ENCODE measurements around the gene TAP2. TPM values are rescaled to one million over a fixed set of nuclear protein-coding genes. Genes with fewer than 3 reads are reported as not detected.

The TAP2 gene
- total and polyA plus RNA-seq, 2 donors (not counting 1 experiment from before 2014, with no cell fraction given): 66.1 to 126 TPM

DNA sequence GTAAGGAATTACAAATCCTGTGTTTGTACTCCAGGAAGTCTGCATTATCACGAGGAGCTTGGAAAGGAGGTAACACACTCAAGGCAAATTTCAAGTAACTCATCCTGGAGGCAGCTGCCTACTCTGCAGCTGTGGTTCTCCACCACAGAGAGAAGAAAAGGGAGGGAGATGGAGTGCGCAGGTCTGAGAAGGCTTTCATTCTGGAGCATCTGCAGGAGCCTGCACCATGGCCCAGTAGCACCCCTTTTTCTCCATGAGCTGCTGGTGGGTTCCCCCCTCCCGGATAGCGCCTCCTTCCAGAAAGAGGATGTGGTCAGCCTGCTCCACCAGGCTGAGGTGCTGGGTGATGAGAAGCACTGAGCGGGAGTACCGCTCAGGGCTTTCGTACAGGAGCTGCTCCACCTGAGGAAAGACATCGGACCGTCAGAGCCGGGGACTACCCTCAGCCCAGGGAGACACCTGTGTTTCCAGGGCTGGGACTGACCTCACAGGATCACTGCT is 6.9 kb upstream of the TAP2 start:
- ATAC-seq (ENCODE audit: low read depth): no peak
- TF ChIP-seq EZH2 (IDR thresholded peaks at IDR 0.05; ENCODE audit: borderline replicate concordance, insufficient read depth, low read depth, low read length, poor library complexity, severe bottlenecking) (no peak), CTCF (IDR thresholded peaks at IDR 0.05) (no peak)
- peak; percentile 68 for DNase-seq
- Histone ChIP-seq H3K9ac (ENCODE audit: low read length) (peak overlapping the region; percentile 96), H3K27ac (ENCODE audit: low read length in 2 of 2) (peak overlapping the region; percentile 96 to 97), H3K36me3 (replicated peaks in 1 of 2; ENCODE audit: control extremely low read depth in 1 of 2, control insufficient read depth in 1 of 2, extremely low read depth in 1 of 2, insufficient read depth in 2 of 2, low read length in 1 of 2) (peaks cover 13 to 76% of the 10 kb centered on the region in 2 experiments), H3K79me2 (ENCODE audit: control insufficient read depth, insufficient read depth, low read length) (peaks cover 94% of the 10 kb centered on the region), H3K4me3 (ENCODE audit: control extremely low read depth in 1 of 5, extremely low read depth in 1 of 5, insufficient read depth in 1 of 5, low read depth in 2 of 5, low read length in 4 of 5) (peak overlapping the region; percentile 88 to 100 (median 95)), H3K27me3 (replicated peaks in 1 of 4; ENCODE audit: control extremely low read depth in 1 of 4, control insufficient read depth in 3 of 4, insufficient read depth in 4 of 4, low read length in 3 of 4) (no peaks in the 10 kb centered on the region), H2AFZ (ENCODE audit: insufficient read depth, low read depth, low read length, poor library complexity, severe bottlenecking) (no peak overlapping the region), H3K9me3 (ENCODE audit: control extremely low read depth in 1 of 3, control insufficient read depth in 2 of 3, insufficient read depth in 1 of 3, low read length in 2 of 3) (no peaks in the 10 kb centered on the region), H3K4me2 (replicated peaks; ENCODE audit: low read depth, low read length, poor library complexity, severe bottlenecking) (peak overlapping the region; percentile 73), H3K4me1 (ENCODE audit: control insufficient read depth in 2 of 2, insufficient read depth in 2 of 2, low read length in 2 of 2) (peaks cover 68 to 79% of the 10 kb centered on the region in 2 donors), H4K20me1 (ENCODE audit: control insufficient read depth, insufficient read depth, low read length, poor library complexity, severe bottlenecking) (peaks cover 16% of the 10 kb centered on the region)
- CTCF ChIA-PET: interaction anchor here (0.8 to 11.0 kb wide), 14 partner anchors 10 to 185 kb away, joined by 3 to 359 read pairs (median 4); partner anchors contain the start of genes BRD2, HLA-DMA, PSMB9 and TAP1
- POLR2A ChIA-PET: interaction anchor here (0.6 to 9.7 kb wide), 16 partner anchors 10 to 431 kb away, joined by 3 to 282 read pairs (median 5); partner anchors contain the start of genes BRD2, HLA-DMB, HLA-DPA1 and PSMB9
- intact Hi-C loops (cut with micrococcal nuclease): no loop called here
- 0% methylated on average over 10 of the region's 10 CpGs for WGBS (ENCODE audit: insufficient coverage)
- H3K9me3 Mint-ChIP-seq (ENCODE audit: insufficient read depth): no peaks in the 10 kb centered on the region
- H3K4me3 Mint-ChIP-seq: peak overlapping the region; percentile 95
- H3K27me3 Mint-ChIP-seq: no peaks in the 10 kb centered on the region
- H3K27ac Mint-ChIP-seq: peak overlapping the region; percentile 99
- peaks cover 83% of the 10 kb centered on the region for H3K4me1 Mint-ChIP-seq

DNA sequence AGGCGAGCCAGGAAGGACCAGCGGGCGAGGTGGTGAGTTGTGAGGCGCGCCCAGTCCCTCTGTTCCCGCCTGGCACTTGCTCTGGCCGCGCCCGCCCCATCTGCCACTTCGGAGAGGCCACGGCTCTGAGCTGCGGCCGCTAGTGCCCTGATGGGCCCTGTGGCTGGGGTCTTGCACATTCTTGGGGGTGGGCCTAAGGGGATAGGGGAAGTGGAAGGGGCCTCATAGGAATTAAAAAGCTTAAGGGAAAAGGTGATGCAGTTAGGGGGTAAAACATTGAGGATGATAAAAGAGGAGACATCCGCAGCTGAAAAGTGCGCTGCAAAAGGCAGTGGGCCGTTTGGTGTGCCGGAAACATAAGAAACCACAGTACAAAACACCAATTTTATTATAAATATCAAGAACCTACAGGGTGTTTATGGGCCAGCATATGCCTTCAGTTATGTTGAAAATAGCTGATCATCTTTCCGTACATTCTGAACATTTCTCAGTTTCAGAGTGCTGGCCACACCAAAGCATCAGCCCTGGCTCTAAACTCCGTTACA is 6.4 kb upstream of the TAP2 start:
- H3K4me1 ChIP-seq (ENCODE audit: control insufficient read depth in 2 of 2, insufficient read depth in 2 of 2, low read length in 2 of 2): peaks cover 68 to 79% of the 10 kb centered on the region in 2 donors
- intact Hi-C loops (cut with micrococcal nuclease): loop anchor here (1.0 to 5.0 kb wide), 4 partner anchors 9 to 178 kb away; partner anchors contain the start of genes BRD2, HLA-DMB, HLA-DQB1 and PSMB9
- H3K27ac ChIP-seq (ENCODE audit: low read length in 2 of 2): peak overlapping the region; percentile 96 to 97
- H3K27ac Mint-ChIP-seq: peak overlapping the region; percentile 99
- ChIA-PET CTCF (interaction anchor here (0.8 to 11.0 kb wide), 14 partner anchors 10 to 139 kb away, joined by 3 to 359 read pairs (median 6); partner anchors contain the start of genes BRD2, HLA-DMA, PSMB9 and TAP1), POLR2A (interaction anchor here (0.5 to 9.7 kb wide), 21 partner anchors 11 to 573 kb away, joined by 3 to 282 read pairs (median 5); partner anchors contain the start of genes BRD2, HLA-DMA, HLA-DMB and HLA-DOB)
- ATAC-seq (ENCODE audit: low read depth): no peak
- H3K36me3 ChIP-seq (replicated peaks in 1 of 2; ENCODE audit: control extremely low read depth in 1 of 2, control insufficient read depth in 1 of 2, extremely low read depth in 1 of 2, insufficient read depth in 2 of 2, low read length in 1 of 2): peaks cover 9 to 71% of the 10 kb centered on the region in 2 experiments
- H3K4me3 Mint-ChIP-seq: peak overlapping the region; percentile 95
- H3K9ac ChIP-seq (ENCODE audit: low read length): peak overlapping the region; percentile 96
- H2AFZ ChIP-seq (ENCODE audit: insufficient read depth, low read depth, low read length, poor library complexity, severe bottlenecking): no peak overlapping the region
- no peaks in the 10 kb centered on the region for H3K27me3 ChIP-seq (replicated peaks in 1 of 4; ENCODE audit: control extremely low read depth in 1 of 4, control insufficient read depth in 3 of 4, insufficient read depth in 4 of 4, low read length in 3 of 4)
- no peaks in the 10 kb centered on the region for H3K27me3 Mint-ChIP-seq
- H3K4me3 ChIP-seq (ENCODE audit: control extremely low read depth in 1 of 5, extremely low read depth in 1 of 5, insufficient read depth in 1 of 5, low read depth in 2 of 5, low read length in 4 of 5): peak overlapping the region; percentile 88 to 100 (median 95)
- 0% methylated on average over 17 of the region's 19 CpGs for WGBS (ENCODE audit: insufficient coverage)
- no peaks in the 10 kb centered on the region for H3K9me3 ChIP-seq (ENCODE audit: control extremely low read depth in 1 of 3, control insufficient read depth in 2 of 3, insufficient read depth in 1 of 3, low read length in 2 of 3)
- peaks cover 11% of the 10 kb centered on the region for H4K20me1 ChIP-seq (ENCODE audit: control insufficient read depth, insufficient read depth, low read length, poor library complexity, severe bottlenecking)
- H3K9me3 Mint-ChIP-seq (ENCODE audit: insufficient read depth): no peaks in the 10 kb centered on the region
- H3K4me1 Mint-ChIP-seq: peaks cover 83% of the 10 kb centered on the region
- peaks cover 94% of the 10 kb centered on the region for H3K79me2 ChIP-seq (ENCODE audit: control insufficient read depth, insufficient read depth, low read length)
- H3K4me2 ChIP-seq (replicated peaks; ENCODE audit: low read depth, low read length, poor library complexity, severe bottlenecking): peak overlapping the region; percentile 73
- DNase-seq: no peak
- TF ChIP-seq CTCF (IDR thresholded peaks at IDR 0.05) (no peak), EZH2 (IDR thresholded peaks at IDR 0.05; ENCODE audit: borderline replicate concordance, insufficient read depth, low read depth, low read length, poor library complexity, severe bottlenecking) (no peak)
